HCT116 (cell line): ENCODE measurements around the gene NOTUM.

Experiments used
- CEBPB ChIP-seq: IDR thresholded peaks from 2 replicates; pipeline ENCODE4 v1.6.1; 2012; ENCODE audit warnings: low read depth
- CTCF ChIP-seq, 3 experiments: fragments of 200-600 bp in 1 of 3; sonication (generic) in 1 of 3; IDR thresholded peaks in 2 of 3; conservative IDR thresholded peaks in 1 of 3; 2 replicates each; pipeline ENCODE4 v1.5.1; 2012 to 2017; ENCODE audit warnings: low read depth in 2 of 3, low read length in 2 of 3, antibody characterized with exemption in 1 of 3, borderline replicate concordance in 1 of 3, control low read depth in 1 of 3, mild to moderate bottlenecking in 1 of 3, mixed read lengths in 1 of 3, mixed run types in 1 of 3, moderate library complexity in 1 of 3; ENCODE audit not compliant: insufficient read depth in 1 of 3
- EZH2 ChIP-seq: fragments of 200-600 bp; sonication (generic); IDR thresholded peaks from 2 replicates; pipeline ENCODE4 v1.6.1; 2017; ENCODE audit warnings: antibody characterized with exemption, mixed run types
- POLR2A ChIP-seq: IDR thresholded peaks from 2 replicates; pipeline ENCODE4 v1.7.0; 2011; ENCODE audit warnings: borderline replicate concordance; ENCODE audit not compliant: insufficient read depth, insufficient read length; ENCODE audit errors: extremely low read depth
- SP1 ChIP-seq: IDR thresholded peaks from 2 replicates; pipeline ENCODE4 v1.6.1; 2012; ENCODE audit warnings: low read depth
- ZNF274 ChIP-seq: fragments of 200-500 bp; sonication (Bioruptor generic); IDR thresholded peaks from 2 replicates; pipeline ENCODE4 v1.6.1; 2014; ENCODE audit warnings: mild to moderate bottlenecking, low read depth, low read length, inconsistent platforms
- TF ChIP-seq, protein P1 (sequence below): IDR thresholded peaks from 2 replicates; pipeline ENCODE4 v1.6.1; 2012; ENCODE audit warnings: low read depth

GRCh38 chr17:81914103-81914850, 46.7 kb downstream of the NOTUM start:
- TF ChIP-seq ZNF274 = no peak
- TF ChIP-seq EZH2 = no peak
- TF ChIP-seq, protein P1, sequence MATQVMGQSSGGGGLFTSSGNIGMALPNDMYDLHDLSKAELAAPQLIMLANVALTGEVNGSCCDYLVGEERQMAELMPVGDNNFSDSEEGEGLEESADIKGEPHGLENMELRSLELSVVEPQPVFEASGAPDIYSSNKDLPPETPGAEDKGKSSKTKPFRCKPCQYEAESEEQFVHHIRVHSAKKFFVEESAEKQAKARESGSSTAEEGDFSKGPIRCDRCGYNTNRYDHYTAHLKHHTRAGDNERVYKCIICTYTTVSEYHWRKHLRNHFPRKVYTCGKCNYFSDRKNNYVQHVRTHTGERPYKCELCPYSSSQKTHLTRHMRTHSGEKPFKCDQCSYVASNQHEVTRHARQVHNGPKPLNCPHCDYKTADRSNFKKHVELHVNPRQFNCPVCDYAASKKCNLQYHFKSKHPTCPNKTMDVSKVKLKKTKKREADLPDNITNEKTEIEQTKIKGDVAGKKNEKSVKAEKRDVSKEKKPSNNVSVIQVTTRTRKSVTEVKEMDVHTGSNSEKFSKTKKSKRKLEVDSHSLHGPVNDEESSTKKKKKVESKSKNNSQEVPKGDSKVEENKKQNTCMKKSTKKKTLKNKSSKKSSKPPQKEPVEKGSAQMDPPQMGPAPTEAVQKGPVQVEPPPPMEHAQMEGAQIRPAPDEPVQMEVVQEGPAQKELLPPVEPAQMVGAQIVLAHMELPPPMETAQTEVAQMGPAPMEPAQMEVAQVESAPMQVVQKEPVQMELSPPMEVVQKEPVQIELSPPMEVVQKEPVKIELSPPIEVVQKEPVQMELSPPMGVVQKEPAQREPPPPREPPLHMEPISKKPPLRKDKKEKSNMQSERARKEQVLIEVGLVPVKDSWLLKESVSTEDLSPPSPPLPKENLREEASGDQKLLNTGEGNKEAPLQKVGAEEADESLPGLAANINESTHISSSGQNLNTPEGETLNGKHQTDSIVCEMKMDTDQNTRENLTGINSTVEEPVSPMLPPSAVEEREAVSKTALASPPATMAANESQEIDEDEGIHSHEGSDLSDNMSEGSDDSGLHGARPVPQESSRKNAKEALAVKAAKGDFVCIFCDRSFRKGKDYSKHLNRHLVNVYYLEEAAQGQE = no peak
- TF ChIP-seq SP1 = no peak
- no peak for TF ChIP-seq CTCF (IDR thresholded peaks at IDR 0.05 in 2 of 3, conservative IDR thresholded peaks at IDR 0.05 in 1 of 3; ENCODE audit: borderline replicate concordance in 1 of 3, insufficient read depth in 1 of 3, low read depth in 2 of 3, low read length in 2 of 3)
- TF ChIP-seq POLR2A = no peak
- TF ChIP-seq CEBPB = no peak
